NB4 (cell line): ENCODE results near the gene GJC1.

Source experiments
- MAX ChIP-seq: IDR thresholded peaks from 2 replicates; pipeline ENCODE4 v1.6.1; 2011; ENCODE audit warnings: low read depth, low read length
- MYC ChIP-seq: IDR thresholded peaks from 2 replicates; pipeline ENCODE4 v1.6.1; 2011; ENCODE audit warnings: low read depth, low read length
- POLR2A ChIP-seq: IDR thresholded peaks from 2 replicates; pipeline ENCODE4 v1.6.1; 2011; ENCODE audit warnings: mild to moderate bottlenecking; ENCODE audit not compliant: insufficient read length; ENCODE audit errors: extremely low read depth
- TF ChIP-seq, protein P1 (sequence below): IDR thresholded peaks from one replicate; pipeline ENCODE4 v1.5.1; 2012; ENCODE audit warnings: low read depth, low read length

GRCh38 chr17:44776628-44777393, 53.3 kb downstream of the GJC1 start:
- TF ChIP-seq, protein P1, sequence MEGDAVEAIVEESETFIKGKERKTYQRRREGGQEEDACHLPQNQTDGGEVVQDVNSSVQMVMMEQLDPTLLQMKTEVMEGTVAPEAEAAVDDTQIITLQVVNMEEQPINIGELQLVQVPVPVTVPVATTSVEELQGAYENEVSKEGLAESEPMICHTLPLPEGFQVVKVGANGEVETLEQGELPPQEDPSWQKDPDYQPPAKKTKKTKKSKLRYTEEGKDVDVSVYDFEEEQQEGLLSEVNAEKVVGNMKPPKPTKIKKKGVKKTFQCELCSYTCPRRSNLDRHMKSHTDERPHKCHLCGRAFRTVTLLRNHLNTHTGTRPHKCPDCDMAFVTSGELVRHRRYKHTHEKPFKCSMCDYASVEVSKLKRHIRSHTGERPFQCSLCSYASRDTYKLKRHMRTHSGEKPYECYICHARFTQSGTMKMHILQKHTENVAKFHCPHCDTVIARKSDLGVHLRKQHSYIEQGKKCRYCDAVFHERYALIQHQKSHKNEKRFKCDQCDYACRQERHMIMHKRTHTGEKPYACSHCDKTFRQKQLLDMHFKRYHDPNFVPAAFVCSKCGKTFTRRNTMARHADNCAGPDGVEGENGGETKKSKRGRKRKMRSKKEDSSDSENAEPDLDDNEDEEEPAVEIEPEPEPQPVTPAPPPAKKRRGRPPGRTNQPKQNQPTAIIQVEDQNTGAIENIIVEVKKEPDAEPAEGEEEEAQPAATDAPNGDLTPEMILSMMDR: no peak
- TF ChIP-seq POLR2A (no peak), MAX (no peak), MYC (no peak)
